H1 (cell line): Measurements from ENCODE around the gene PXN. TPM values are rescaled to one million over a fixed set of nuclear protein-coding genes. Genes with fewer than 3 reads are reported as not detected.

Source experiments
- ASH2L ChIP-seq: fragments of 200-600, 300-600 bp; sonication (generic); IDR thresholded peaks from one replicate; pipeline ENCODE4 v1.7.1; 2017; ENCODE audit warnings: low read length
- BRCA1 ChIP-seq: IDR thresholded peaks from 2 replicates; pipeline ENCODE4 v1.6.1; 2012; ENCODE audit warnings: low read depth, low read length, improper control_type of control experiment
- CBX8 ChIP-seq: fragments of 300-800, 300-1000 bp; sonication (generic); IDR thresholded peaks from 2 replicates; pipeline ENCODE4 v1.7.1; 2016; ENCODE audit warnings: low read depth, low read length, borderline replicate concordance
- CEBPB ChIP-seq: IDR thresholded peaks from 2 replicates; pipeline ENCODE4 v1.6.1; 2012; ENCODE audit warnings: low read depth, low read length
- CHD1 ChIP-seq: IDR thresholded peaks from 2 replicates; pipeline ENCODE4 v1.6.1; 2012; ENCODE audit warnings: low read depth, low read length, improper control_type of control experiment
- EP300 ChIP-seq, 2 experiments: IDR thresholded peaks; 1 replicate in 1 of 2; 2 replicates in 1 of 2; pipeline ENCODE4 v1.6.1; 2011 to 2012; ENCODE audit warnings: low read depth in 2 of 2, low read length in 2 of 2, mild to moderate bottlenecking in 2 of 2, borderline replicate concordance in 1 of 2, inconsistent platforms in 1 of 2, moderate library complexity in 1 of 2
- HDAC2 ChIP-seq, 2 experiments: fragments of 300-600 bp in 1 of 2; sonication (generic) in 1 of 2; IDR thresholded peaks; 2 replicates each; pipeline ENCODE4 v1.6.1; 2011 to 2012; ENCODE audit warnings: low read depth in 2 of 2, low read length in 2 of 2, mild to moderate bottlenecking in 2 of 2, moderate library complexity in 2 of 2, borderline replicate concordance in 1 of 2, inconsistent platforms in 1 of 2
- KDM1A ChIP-seq: fragments of 200-600, 300-600 bp; sonication (generic); IDR thresholded peaks from 2 replicates; pipeline ENCODE4 v1.7.1; 2016; ENCODE audit warnings: mild to moderate bottlenecking, low read length, borderline replicate concordance
- KDM4A ChIP-seq: IDR thresholded peaks from one replicate; pipeline ENCODE4 v1.7.1; 2012; ENCODE audit warnings: low read depth, mild to moderate bottlenecking, moderate library complexity, low read length, inconsistent platforms; ENCODE audit not compliant: severe bottlenecking
- NRF1 ChIP-seq: IDR thresholded peaks from 2 replicates; pipeline ENCODE4 v1.6.1; 2011; ENCODE audit warnings: mild to moderate bottlenecking, low read depth, low read length, improper control_type of control experiment
- RNF2 ChIP-seq: fragments of 200-900, 300-1000 bp; sonication (generic); IDR thresholded peaks from 2 replicates; pipeline ENCODE4 v1.7.1; 2016; ENCODE audit warnings: borderline replicate concordance, low read depth, mild to moderate bottlenecking, antibody characterized with exemption, low read length; ENCODE audit not compliant: poor library complexity, severe bottlenecking; ENCODE audit errors: missing control alignments
- RXRA ChIP-seq: IDR thresholded peaks from 2 replicates; pipeline ENCODE4 v1.6.1; 2011; ENCODE audit warnings: low read depth, mild to moderate bottlenecking, low read length, moderate library complexity; ENCODE audit not compliant: insufficient read depth
- SAP30 ChIP-seq: fragments of 300-600 bp; sonication (generic); IDR thresholded peaks from 2 replicates; pipeline ENCODE4 v1.7.1; 2012; ENCODE audit warnings: low read length, moderate library complexity, mild to moderate bottlenecking, inconsistent platforms; ENCODE audit not compliant: insufficient read depth, insufficient replicate concordance
- SIN3A ChIP-seq, 2 experiments: IDR thresholded peaks in 1 of 2; conservative IDR thresholded peaks in 1 of 2; 2 replicates each; pipeline ENCODE4 v1.6.1; 2011 to 2012; ENCODE audit warnings: low read length in 2 of 2, improper control_type of control experiment in 1 of 2, low read depth in 1 of 2, mild to moderate bottlenecking in 1 of 2
- SP1 ChIP-seq: IDR thresholded peaks from 2 replicates; pipeline ENCODE4 v1.6.1; 2011; ENCODE audit warnings: low read depth, low read length
- TAF1 ChIP-seq: IDR thresholded peaks from 2 replicates; pipeline ENCODE4 v1.6.1; 2011; ENCODE audit warnings: mild to moderate bottlenecking, low read depth, low read length
- TAF7 ChIP-seq: optimal IDR thresholded peaks from 2 replicates; pipeline ENCODE3; 2011; ENCODE audit warnings: low read depth, mild to moderate bottlenecking, inconsistent platforms, low read length, moderate library complexity, borderline replicate concordance
- TEAD4 ChIP-seq: IDR thresholded peaks from 2 replicates; pipeline ENCODE4 v1.6.1; 2012; ENCODE audit warnings: low read depth, low read length, inconsistent platforms, mixed read lengths
- USF2 ChIP-seq: IDR thresholded peaks from 2 replicates; pipeline ENCODE4 v1.6.1; 2011; ENCODE audit warnings: low read length, improper control_type of control experiment
- YY1 ChIP-seq: IDR thresholded peaks from 2 replicates; pipeline ENCODE4 v1.6.1; 2011; ENCODE audit warnings: low read depth, mild to moderate bottlenecking, low read length
- polyA plus RNA-seq, 7 experiments: library from polyadenylated mRNA; depleted of rRNA in 3 of 7; stranded (reverse) in 5 of 7; unstranded in 2 of 7; fragments of >200 nt in 5 of 7; fragments of 200-250 nt in 2 of 7; gene quantifications; 1 replicate in 5 of 7; 2 replicates in 1 of 7; 4 replicates in 1 of 7; pipeline versions ENCODE4 v1.2.1 to v1.2.3, GENCODE V29; 2011 to 2013; ENCODE audit warnings: missing spikeins in 2 of 7, mixed read lengths in 2 of 7
- total RNA-seq: library from RNA; stranded (reverse); fragmentation: NEBNext Ultra II Directional; extraction: Animal tissue kit (Norgen Biotek cat#: 25700); gene quantifications from 2 replicates; pipeline ENCODE4 v1.2.1, GENCODE V29; 2021

PXN gene
- total and polyA plus RNA-seq, 2 of the 8 experiments (the other 6 are each of a cell fraction or from before 2014, with no cell fraction given) = 51.0 to 105 TPM

- TF ChIP-seq HDAC2 (IDR thresholded peaks at IDR 0.05; ENCODE audit: borderline replicate concordance in 1 of 2, low read depth in 2 of 2, low read length in 2 of 2) (peak in 1 of 2 experiments; percentile 66; a peak in 1 of 4 replicates), TEAD4 (peak; percentile 78), KDM4A (no peak), SIN3A (conservative IDR thresholded peaks at IDR 0.05 in 1 of 2, IDR thresholded peaks at IDR 0.05 in 1 of 2; ENCODE audit: low read depth in 1 of 2, low read length in 2 of 2) (0 out of 4 replicates have a peak, but pooled peaks of 1 of the 2 experiments have one; percentile 30), USF2 (no peak), BRCA1 (no peak), TAF7 (peak; percentile 72), CEBPB (no peak), EP300 (IDR thresholded peaks at IDR 0.05; ENCODE audit: borderline replicate concordance in 1 of 2, low read depth in 2 of 2, low read length in 2 of 2) (peak in 1 of 2 experiments; percentile 91; a peak in 1 of 3 replicates), RXRA (no peak), ASH2L (no peak), SP1 (peak; percentile 92), YY1 (0 out of 2 replicates have a peak, but pooled peaks have one; percentile 18), TAF1 (peak; percentile 43; the same call in 1 of the 2 replicates), RNF2 (no peak), SAP30 (no peak), CHD1 (no peak), CBX8 (no peak), KDM1A (no peak), NRF1 (no peak)
Observed at GRCh38 chr12:120230326-120230973, 35.1 kb downstream of the PXN start (continued).
